ENCODE results near the gene ABTB2. TPM values are rescaled to one million over a fixed set of nuclear protein-coding genes. Genes with fewer than 3 reads are reported as not detected.
A peak's percentile ranks its signal among the peaks of the same experiment; 100 is the strongest.
"Not testable (repeated sequence)": the region's sequence is repeated elsewhere in the genome, so short reads cannot be mapped to it uniquely, and the experiment has no call there.

Gene ABTB2
- total RNA-seq, 2 donors from 2014 or later: 0.55 to 0.81 TPM

- H3K9me3 ChIP-seq (ENCODE audit: control insufficient read depth, low read length, poor library complexity, severe bottlenecking): no peaks in the 10 kb centered on the region
- no peak overlapping the region for H3K4me3 Mint-ChIP-seq
- no peaks in the 10 kb centered on the region for H3K36me3 Mint-ChIP-seq (ENCODE audit: low read depth)
- DNase-seq (no peak), ATAC-seq (no peak)
- peak overlapping the region; percentile 69 for H3K27ac Mint-ChIP-seq
- peaks cover 6% of the 10 kb centered on the region for H3K4me1 Mint-ChIP-seq
- H3K27me3 Mint-ChIP-seq: peaks cover 17% of the 10 kb centered on the region
Observed at GRCh38 chr11:34189191-34189590, 168.6 kb downstream of the ABTB2 start.

- ATAC-seq (no peak), DNase-seq (no peak)
- Mint-ChIP-seq H3K36me3 (ENCODE audit: low read depth) (no peaks in the 10 kb centered on the region), H3K27ac (no peak overlapping the region), H3K27me3 (peaks cover 12% of the 10 kb centered on the region), H3K4me1 (peaks cover 6% of the 10 kb centered on the region), H3K4me3 (no peak overlapping the region)
- H3K9me3 ChIP-seq (ENCODE audit: control insufficient read depth, low read length, poor library complexity, severe bottlenecking): no peaks in the 10 kb centered on the region
Observed at GRCh38 chr11:34188181-34188580, 169.6 kb downstream of the ABTB2 start.

GRCh38 chr11:34185926-34186841 is 171.6 kb downstream of the ABTB2 start:
- DNase-seq (no peak), ATAC-seq (no peak)
- H3K9me3 ChIP-seq (ENCODE audit: control insufficient read depth, low read length, poor library complexity, severe bottlenecking): no peaks in the 10 kb centered on the region
- H3K4me1 Mint-ChIP-seq: peaks cover 4% of the 10 kb centered on the region
- peaks cover 6% of the 10 kb centered on the region for H3K27me3 Mint-ChIP-seq
- no peaks in the 10 kb centered on the region for H3K36me3 Mint-ChIP-seq (ENCODE audit: low read depth)
- no peak overlapping the region for H3K27ac Mint-ChIP-seq
- no peak overlapping the region for H3K4me3 Mint-ChIP-seq

GRCh38 chr11:34184505-34185015 is 173.2 kb downstream of the ABTB2 start:
- Mint-ChIP-seq H3K27ac (no peak overlapping the region), H3K27me3 (peaks cover 6% of the 10 kb centered on the region), H3K4me3 (no peak overlapping the region), H3K36me3 (ENCODE audit: low read depth) (no peaks in the 10 kb centered on the region), H3K4me1 (peaks cover 4% of the 10 kb centered on the region)
- ATAC-seq (no peak), DNase-seq (no peak)
- no peaks in the 10 kb centered on the region for H3K9me3 ChIP-seq (ENCODE audit: control insufficient read depth, low read length, poor library complexity, severe bottlenecking)

GRCh38 chr11:34183848-34184391 is 173.9 kb downstream of the ABTB2 start:
- ATAC-seq: no peak
- H3K36me3 Mint-ChIP-seq (ENCODE audit: low read depth): no peaks in the 10 kb centered on the region
- no peaks in the 10 kb centered on the region for H3K9me3 ChIP-seq (ENCODE audit: control insufficient read depth, low read length, poor library complexity, severe bottlenecking)

GRCh38 chr11:34182921-34183685 is 174.7 kb downstream of the ABTB2 start:
- DNase-seq: no peak
- Mint-ChIP-seq H3K27ac (no peak overlapping the region), H3K4me1 (peaks cover 4% of the 10 kb centered on the region), H3K36me3 (ENCODE audit: low read depth) (no peaks in the 10 kb centered on the region), H3K4me3 (no peak overlapping the region), H3K27me3 (peaks cover 3% of the 10 kb centered on the region)
- ATAC-seq: no peak
- H3K9me3 ChIP-seq (ENCODE audit: control insufficient read depth, low read length, poor library complexity, severe bottlenecking): no peaks in the 10 kb centered on the region

More at GRCh38 chr11:34183848-34184391, 173.9 kb downstream of the ABTB2 start:
- Mint-ChIP-seq H3K27ac (no peak overlapping the region), H3K4me3 (no peak overlapping the region), H3K4me1 (peaks cover 4% of the 10 kb centered on the region), H3K27me3 (peaks cover 6% of the 10 kb centered on the region)
- no peak for DNase-seq

GRCh38 chr11:34182425-34182824 is 175.4 kb downstream of the ABTB2 start:
- Mint-ChIP-seq H3K27me3 (peaks cover 5% of the 10 kb centered on the region), H3K27ac (no peak overlapping the region), H3K4me1 (peaks cover 4% of the 10 kb centered on the region), H3K36me3 (ENCODE audit: low read depth) (no peaks in the 10 kb centered on the region), H3K4me3 (no peak overlapping the region)
- no peaks in the 10 kb centered on the region for H3K9me3 ChIP-seq (ENCODE audit: control insufficient read depth, low read length, poor library complexity, severe bottlenecking)
- DNase-seq (no peak), ATAC-seq (no peak)

- DNase-seq (no peak), ATAC-seq (no peak)
- Mint-ChIP-seq H3K4me3 (no peak overlapping the region), H3K4me1 (peaks cover 4% of the 10 kb centered on the region), H3K36me3 (ENCODE audit: low read depth) (no peaks in the 10 kb centered on the region), H3K27ac (no peak overlapping the region), H3K27me3 (peaks cover 5% of the 10 kb centered on the region)
- H3K9me3 ChIP-seq (ENCODE audit: control insufficient read depth, low read length, poor library complexity, severe bottlenecking): no peaks in the 10 kb centered on the region
Observed at GRCh38 chr11:34181856-34182405, 175.9 kb downstream of the ABTB2 start.

- Mint-ChIP-seq H3K27ac (no peak overlapping the region), H3K4me1 (peaks cover 4% of the 10 kb centered on the region), H3K27me3 (peaks cover 5% of the 10 kb centered on the region), H3K36me3 (ENCODE audit: low read depth) (no peaks in the 10 kb centered on the region), H3K4me3 (no peak overlapping the region)
- ATAC-seq (no peak), DNase-seq (no peak)
- no peaks in the 10 kb centered on the region for H3K9me3 ChIP-seq (ENCODE audit: control insufficient read depth, low read length, poor library complexity, severe bottlenecking)
Observed at GRCh38 chr11:34181251-34181650, 176.6 kb downstream of the ABTB2 start.

- DNase-seq; H3K27ac Mint-ChIP-seq; H3K4me1 Mint-ChIP-seq; H3K27me3 Mint-ChIP-seq; ATAC-seq; H3K4me3 Mint-ChIP-seq; H3K9me3 ChIP-seq (ENCODE audit: control insufficient read depth, low read length, poor library complexity, severe bottlenecking); H3K36me3 Mint-ChIP-seq (ENCODE audit: low read depth): not testable (repeated sequence)
Observed at GRCh38 chr11:34180814-34181165, 177.0 kb downstream of the ABTB2 start.

GRCh38 chr11:34180040-34180813 is 177.6 kb downstream of the ABTB2 start:
- H3K4me1 Mint-ChIP-seq: peaks cover 3% of the 10 kb centered on the region
- no peak for ATAC-seq
- H3K27me3 Mint-ChIP-seq: peaks cover 5% of the 10 kb centered on the region
- no peak overlapping the region for H3K4me3 Mint-ChIP-seq
- H3K9me3 ChIP-seq (ENCODE audit: control insufficient read depth, low read length, poor library complexity, severe bottlenecking): no peaks in the 10 kb centered on the region
- no peak overlapping the region for H3K27ac Mint-ChIP-seq
- DNase-seq: no peak
- H3K36me3 Mint-ChIP-seq (ENCODE audit: low read depth): no peaks in the 10 kb centered on the region

GRCh38 chr11:34179026-34179675 is 178.7 kb downstream of the ABTB2 start:
- no peak overlapping the region for H3K4me3 Mint-ChIP-seq
- peaks cover 3% of the 10 kb centered on the region for H3K4me1 Mint-ChIP-seq
- H3K27ac Mint-ChIP-seq: no peak overlapping the region
- ATAC-seq (no peak), DNase-seq (no peak)
- H3K9me3 ChIP-seq (ENCODE audit: control insufficient read depth, low read length, poor library complexity, severe bottlenecking): no peaks in the 10 kb centered on the region
- peaks cover 5% of the 10 kb centered on the region for H3K27me3 Mint-ChIP-seq
- H3K36me3 Mint-ChIP-seq (ENCODE audit: low read depth): no peaks in the 10 kb centered on the region
